ENCODE results near the gene SLC6A3. TPM values are rescaled to one million over a fixed set of nuclear protein-coding genes. Genes with fewer than 3 reads are reported as not detected.

The SLC6A3 gene
- total and polyA plus RNA-seq, 9 of the 15 experiments (the other 6 are each of a cell fraction or from before 2014, with no cell fraction given) = not detected

GRCh38 chr5:1481266-1481958, 36.2 kb upstream of the SLC6A3 start (continued):
- TF ChIP-seq PKNOX1 (IDR thresholded peaks at IDR 0.05) (no peak), TSC22D4 (tag; IDR thresholded peaks at IDR 0.05) (no peak), NFIC (IDR thresholded peaks at IDR 0.05) (no peak), ZNF57 (CRISPR knock-in tag; IDR thresholded peaks at IDR 0.05) (no peak), ZSCAN29 (IDR thresholded peaks at IDR 0.05) (no peak), SMAD1 (IDR thresholded peaks at IDR 0.05; ENCODE audit: low read depth, low read length, partially characterized antibody) (no peak), ZNF696 (CRISPR knock-in tag; conservative IDR thresholded peaks at IDR 0.05) (no peak), ELF1 (tag; IDR thresholded peaks at IDR 0.05) (no peak), ZNF778 (CRISPR knock-in tag; IDR thresholded peaks at IDR 0.05) (no peak), E2F8 (IDR thresholded peaks at IDR 0.05; ENCODE audit: low read depth, partially characterized antibody) (no peak), LARP7 (IDR thresholded peaks at IDR 0.05) (no peak), RAD51 (IDR thresholded peaks at IDR 0.05; ENCODE audit: borderline replicate concordance, low read depth) (no peak), ZEB2 (IDR thresholded peaks at IDR 0.05) (no peak), CBX2 (IDR thresholded peaks at IDR 0.05; ENCODE audit: insufficient read depth, low read length, poor library complexity, severe bottlenecking) (no peak), SMARCB1 (IDR thresholded peaks at IDR 0.05; ENCODE audit: insufficient read length, low read depth) (no peak)
